Measurements from ENCODE around the gene LRWD1.

- no peak for TF ChIP-seq TSHZ1 (CRISPR knock-in tag; IDR thresholded peaks at IDR 0.05)
- no peak for TF ChIP-seq MTA2 (IDR thresholded peaks at IDR 0.05; ENCODE audit: low read depth)
- no peak for TF ChIP-seq ZNF121 (CRISPR knock-in tag; conservative IDR thresholded peaks at IDR 0.05)
- no peak for TF ChIP-seq POLR3A (IDR thresholded peaks at IDR 0.05; ENCODE audit: borderline replicate concordance, extremely low read depth, insufficient read depth, insufficient read length)
- TF ChIP-seq FOS (IDR thresholded peaks at IDR 0.05; ENCODE audit: extremely low read depth, insufficient read length): no peak
- TF ChIP-seq MYC (IDR thresholded peaks at IDR 0.05; ENCODE audit: low read depth, low read length): no peak
- TF ChIP-seq MYC (CRISPR knock-in tag; IDR thresholded peaks at IDR 0.05; ENCODE audit: borderline replicate concordance, low read depth): no peak
- no peak for TF ChIP-seq SIN3A (IDR thresholded peaks at IDR 0.05; ENCODE audit: borderline replicate concordance in 2 of 2, control insufficient read depth in 1 of 2, low read depth in 2 of 2, low read length in 2 of 2)
- TF ChIP-seq ZNF41 (CRISPR knock-in tag; conservative IDR thresholded peaks at IDR 0.05): no peak
- no peak for TF ChIP-seq ZNF217 (CRISPR knock-in tag; IDR thresholded peaks at IDR 0.05)
These were observed 30.7 kb upstream of the LRWD1 start for GRCh38 chr7:102434039-102434486.

All from K562 (cell line).